Gastrocnemius medialis (tissue), 4 donors: ENCODE results near the gene LY9. TPM values are rescaled to one million over a fixed set of nuclear protein-coding genes. Genes with fewer than 3 reads are reported as not detected.

Experiments
- ATAC-seq, 2 donors: fragments of 150-250 bp; one replicate each; pipeline ENCODE4 v1.9.1; 2016
- DNase-seq, 2 donors: peaks; one replicate each; pipeline ENCODE4 v3.0.0-alpha.2; 2019
- H3K27ac ChIP-seq, 4 donors: fragments of 200-600 bp; sonication (generic); 1 replicate in 1 of 4; 2 replicates in 3 of 4; pipeline ENCODE4 v1.5.1; 2016 to 2018; ENCODE audit warnings: mild to moderate bottlenecking in 2 of 4, moderate library complexity in 1 of 4
- H3K27me3 ChIP-seq, 3 donors: fragments of 200-600 bp; sonication (generic) in 2 of 3; 1 replicate in 1 of 3; 2 replicates in 2 of 3; pipeline versions ENCODE4 v1.5.1 to v1.6.0; 2016 to 2019; ENCODE audit warnings: mild to moderate bottlenecking in 1 of 3, moderate library complexity in 1 of 3
- H3K36me3 ChIP-seq, 2 donors: fragments of 200-600 bp; sonication (generic) in 1 of 2; one replicate each; pipeline ENCODE4 v1.5.1; 2017 to 2018
- H3K4me1 ChIP-seq, 2 donors: fragments of 200-600 bp; sonication (generic) in 1 of 2; one replicate each; pipeline ENCODE4 v1.5.1; 2016 to 2017; ENCODE audit warnings: mild to moderate bottlenecking in 2 of 2
- H3K4me3 ChIP-seq, 4 donors: fragments of 200-600 bp; sonication (generic) in 3 of 4; 1 replicate in 1 of 4; 2 replicates in 3 of 4; pipeline ENCODE4 v1.5.1; 2016 to 2019; ENCODE audit warnings: mild to moderate bottlenecking in 2 of 4
- H3K9me3 ChIP-seq, 3 donors: fragments of 200-600 bp; sonication (generic) in 2 of 3; 1 replicate in 1 of 3; 2 replicates in 2 of 3; pipeline ENCODE4 v1.5.1; 2016 to 2019
- CTCF ChIP-seq, 5 experiments: fragments of 450-650 bp in 3 of 5; fragments of 200-600 bp in 2 of 5; sonication (generic) in 2 of 5; IDR thresholded peaks in 4 of 5; conservative IDR thresholded peaks in 1 of 5; 1 replicate in 4 of 5; 2 replicates in 1 of 5; pipeline ENCODE4 v1.5.1; 2016 to 2019; ENCODE audit warnings: antibody characterized with exemption in 5 of 5, mild to moderate bottlenecking in 3 of 5, moderate library complexity in 3 of 5
- POLR2A ChIP-seq, 2 donors: fragments of 450-650 bp; IDR thresholded peaks; one replicate each; pipeline ENCODE4 v1.6.1; 2017; ENCODE audit warnings: antibody characterized with exemption in 2 of 2, mild to moderate bottlenecking in 2 of 2, moderate library complexity in 2 of 2
- in situ Hi-C, 4 donors: fragments of 200-750 bp; cut with MboI; loops; one replicate each; pipeline versions ENCODE4 v1.15.0 to v1.8.0; 2017; ENCODE audit warnings: low sequenced_read_pairs in 4 of 4
- intact Hi-C: fragments of 100-400 bp; cut with DNase I; formaldehyde crosslinking; loops from one replicate; pipeline ENCODE4 v1.15.1; 2023; ENCODE audit warnings: low total_unique reads
- total RNA-seq, 4 donors: library from RNA; depleted of rRNA; stranded (reverse); fragments of >200 nt; gene quantifications; one replicate each; pipeline versions ENCODE4 v1.1.0 to v1.2.3, GENCODE V29; 2016

LY9 gene
- not detected for total RNA-seq

- TF ChIP-seq POLR2A (IDR thresholded peaks at IDR 0.05) (no peak), CTCF (IDR thresholded peaks at IDR 0.05 in 4 of 5, conservative IDR thresholded peaks at IDR 0.05 in 1 of 5) (no peak)
- in situ Hi-C loops = no loop called here
- Histone ChIP-seq H3K27ac (no peak within 1 kb of the TSS), H3K4me3 (no peak within 1 kb of the TSS), H3K9me3 (peaks cover 0 to 3% (median 0%) of the 10 kb centered on the region in 3 donors), H3K36me3 (no peaks in the 10 kb centered on the region), H3K27me3 (no peaks in the 10 kb centered on the region), H3K4me1 (no peaks in the 10 kb centered on the region)
- DNase-seq (peak in 1 of 2 donors; percentile 18), ATAC-seq (no peak)
- intact Hi-C loops = no loop called here
Observed at GRCh38 chr1:160795951-160796383, at the start of gene LY9. TSS of gene LY9 (plus strand) at chr1:160796174. CDS start at chr1:160796188, 14 bp downstream.

- intact Hi-C loops (no loop called here), in situ Hi-C loops (no loop called here)
- no peak for ATAC-seq
- Histone ChIP-seq H3K4me3 (no peak overlapping the region), H3K27me3 (no peaks in the 10 kb centered on the region), H3K36me3 (no peaks in the 10 kb centered on the region), H3K27ac (no peak overlapping the region), H3K9me3 (no peaks in the 10 kb centered on the region), H3K4me1 (no peaks in the 10 kb centered on the region)
- TF ChIP-seq POLR2A (IDR thresholded peaks at IDR 0.05) (no peak), CTCF (IDR thresholded peaks at IDR 0.05 in 4 of 5, conservative IDR thresholded peaks at IDR 0.05 in 1 of 5) (no peak)
- no peak for DNase-seq
Observed at GRCh38 chr1:160746836-160747500, 49.0 kb upstream of the LY9 start.

GRCh38 chr1:160747717-160748116 is 48.3 kb upstream of the LY9 start:
- DNase-seq = no peak
- Histone ChIP-seq H3K9me3 (no peaks in the 10 kb centered on the region), H3K4me3 (no peak overlapping the region), H3K27me3 (no peaks in the 10 kb centered on the region), H3K36me3 (no peaks in the 10 kb centered on the region), H3K27ac (no peak overlapping the region), H3K4me1 (no peaks in the 10 kb centered on the region)
- no peak for ATAC-seq
- intact Hi-C loops (no loop called here), in situ Hi-C loops (no loop called here)
- TF ChIP-seq CTCF (IDR thresholded peaks at IDR 0.05 in 4 of 5, conservative IDR thresholded peaks at IDR 0.05 in 1 of 5) (no peak), POLR2A (IDR thresholded peaks at IDR 0.05) (no peak)

GRCh38 chr1:160748181-160748877 is 47.6 kb upstream of the LY9 start:
- no peaks in the 10 kb centered on the region for H3K27me3 ChIP-seq
- no peaks in the 10 kb centered on the region for H3K4me1 ChIP-seq
- no peak for ATAC-seq
- H3K9me3 ChIP-seq = no peaks in the 10 kb centered on the region
- no peak for DNase-seq
- TF ChIP-seq CTCF (IDR thresholded peaks at IDR 0.05 in 4 of 5, conservative IDR thresholded peaks at IDR 0.05 in 1 of 5) (no peak), POLR2A (IDR thresholded peaks at IDR 0.05) (no peak)
- H3K27ac ChIP-seq = no peak overlapping the region
- intact Hi-C loops = no loop called here
- H3K36me3 ChIP-seq = no peaks in the 10 kb centered on the region
- H3K4me3 ChIP-seq = no peak overlapping the region
- in situ Hi-C loops = no loop called here
